K562 (cell line): Measurements from ENCODE around the gene COMP. TPM values are rescaled to one million over a fixed set of nuclear protein-coding genes. Genes with fewer than 3 reads are reported as not detected.

Experiments
- E2F5 ChIP-seq: sonication (generic); formaldehyde crosslinking; IDR thresholded peaks from 2 replicates; pipeline ENCODE4 v1.8.0; 2022; ENCODE audit warnings: mild to moderate bottlenecking, missing genetic modification reagents
- EGR1 ChIP-seq: fragments of 450-650 bp; conservative IDR thresholded peaks from 2 replicates; pipeline ENCODE4 v1.6.1; 2017; ENCODE audit warnings: mild to moderate bottlenecking
- HNRNPK ChIP-seq: fragments of 200-400 bp; formaldehyde crosslinking; IDR thresholded peaks from one replicate; pipeline ENCODE4 v1.6.1; 2018; ENCODE audit warnings: mild to moderate bottlenecking, low read depth, low read length; ENCODE audit not compliant: poor library complexity, severe bottlenecking
- MNT ChIP-seq, 2 experiments: fragments of 450-650 bp; conservative IDR thresholded peaks; 2 replicates each; pipeline ENCODE4 v1.6.1; 2017; ENCODE audit warnings: mild to moderate bottlenecking in 2 of 2, moderate library complexity in 2 of 2
- PCBP1 ChIP-seq: fragments of 200-400 bp; formaldehyde crosslinking; IDR thresholded peaks from 2 replicates; pipeline ENCODE4 v1.6.1; 2018; ENCODE audit warnings: mild to moderate bottlenecking, low read depth, low read length; ENCODE audit not compliant: poor library complexity, severe bottlenecking
- RNF2 ChIP-seq: sonication (generic); IDR thresholded peaks from 2 replicates; pipeline ENCODE4 v1.6.1; 2016
- SMARCE1 ChIP-seq: fragments of 450-650 bp; IDR thresholded peaks from 2 replicates; pipeline ENCODE4 v1.7.1; 2016; ENCODE audit warnings: mild to moderate bottlenecking
- ZKSCAN3 ChIP-seq: fragments of 250-450 bp; sonication (Bioruptor Pico); IDR thresholded peaks from 2 replicates; pipeline ENCODE4 v1.4.0; 2020
- polyA plus RNA-seq, 8 experiments: library from polyadenylated mRNA; depleted of rRNA in 4 of 8; stranded (reverse) in 5 of 8; unstranded in 3 of 8; fragments of >200 nt; fragmentation: Nextera tagmentation in 2 of 8; fragmentation: Illumina TruSeq in 1 of 8; extraction: Ambion mirVana in 2 of 8; extraction: Trizol in 1 of 8; gene quantifications; 2 replicates each; pipeline versions ENCODE4 v1.2.1 to v1.2.3, GENCODE V29; 2011 to 2014; ENCODE audit warnings: inconsistent platforms in 1 of 8, missing spikeins in 1 of 8
- total RNA-seq, 7 experiments: library from RNA; depleted of rRNA in 6 of 7; stranded (reverse); fragments of >200 nt in 6 of 7; fragmentation: Illumina TruSeq in 2 of 7; extraction: Trizol in 2 of 7; gene quantifications; 2 replicates each; pipeline versions ENCODE4 v1.2.1 to v1.2.3, GENCODE V29; 2011 to 2021; ENCODE audit warnings: low replicate concordance in 1 of 7
- TF ChIP-seq, protein P1 (sequence below), 2 experiments: fragments of 450-650 bp in 1 of 2; sonication (generic) in 1 of 2; formaldehyde crosslinking; conservative IDR thresholded peaks; 2 replicates each; pipeline versions ENCODE4 v1.4.0 to v1.8.1; 2020 to 2022; ENCODE audit warnings: mild to moderate bottlenecking in 1 of 2, missing genetic modification reagents in 1 of 2
- TF ChIP-seq, protein P2 (sequence below): fragments of 250-450 bp; sonication (Bioruptor Pico); IDR thresholded peaks from 2 replicates; pipeline ENCODE4 v1.8.0; 2021; ENCODE audit warnings: borderline replicate concordance, mild to moderate bottlenecking, moderate library complexity; ENCODE audit not compliant: poor library complexity, severe bottlenecking
- TF ChIP-seq, protein P3 (sequence below): sonication (generic); formaldehyde crosslinking; IDR thresholded peaks from 2 replicates; pipeline ENCODE4 v1.8.0; 2023; ENCODE audit warnings: missing genetic modification reagents, mild to moderate bottlenecking, borderline replicate concordance

Gene COMP
- total and polyA plus RNA-seq, 9 of the 15 experiments (the other 6 are each of a cell fraction or from before 2014, with no cell fraction given): 0.07 TPM; not detected in 8

- TF ChIP-seq HNRNPK (no peak), PCBP1 (no peak), RNF2 (no peak), SMARCE1 (no peak; the same call in 1 of the 2 replicates), EGR1 (no peak), MNT (conservative IDR thresholded peaks at IDR 0.05) (no peak), E2F5 (CRISPR knock-in tag) (no peak), ZKSCAN3 (CRISPR knock-in tag) (no peak)
- TF ChIP-seq, protein P1, sequence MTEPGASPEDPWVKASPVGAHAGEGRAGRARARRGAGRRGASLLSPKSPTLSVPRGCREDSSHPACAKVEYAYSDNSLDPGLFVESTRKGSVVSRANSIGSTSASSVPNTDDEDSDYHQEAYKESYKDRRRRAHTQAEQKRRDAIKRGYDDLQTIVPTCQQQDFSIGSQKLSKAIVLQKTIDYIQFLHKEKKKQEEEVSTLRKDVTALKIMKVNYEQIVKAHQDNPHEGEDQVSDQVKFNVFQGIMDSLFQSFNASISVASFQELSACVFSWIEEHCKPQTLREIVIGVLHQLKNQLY (CRISPR knock-in tag; conservative IDR thresholded peaks at IDR 0.05): no peak
- TF ChIP-seq, protein P2, sequence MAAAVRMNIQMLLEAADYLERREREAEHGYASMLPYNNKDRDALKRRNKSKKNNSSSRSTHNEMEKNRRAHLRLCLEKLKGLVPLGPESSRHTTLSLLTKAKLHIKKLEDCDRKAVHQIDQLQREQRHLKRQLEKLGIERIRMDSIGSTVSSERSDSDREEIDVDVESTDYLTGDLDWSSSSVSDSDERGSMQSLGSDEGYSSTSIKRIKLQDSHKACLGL: no peak
- TF ChIP-seq, protein P3, sequence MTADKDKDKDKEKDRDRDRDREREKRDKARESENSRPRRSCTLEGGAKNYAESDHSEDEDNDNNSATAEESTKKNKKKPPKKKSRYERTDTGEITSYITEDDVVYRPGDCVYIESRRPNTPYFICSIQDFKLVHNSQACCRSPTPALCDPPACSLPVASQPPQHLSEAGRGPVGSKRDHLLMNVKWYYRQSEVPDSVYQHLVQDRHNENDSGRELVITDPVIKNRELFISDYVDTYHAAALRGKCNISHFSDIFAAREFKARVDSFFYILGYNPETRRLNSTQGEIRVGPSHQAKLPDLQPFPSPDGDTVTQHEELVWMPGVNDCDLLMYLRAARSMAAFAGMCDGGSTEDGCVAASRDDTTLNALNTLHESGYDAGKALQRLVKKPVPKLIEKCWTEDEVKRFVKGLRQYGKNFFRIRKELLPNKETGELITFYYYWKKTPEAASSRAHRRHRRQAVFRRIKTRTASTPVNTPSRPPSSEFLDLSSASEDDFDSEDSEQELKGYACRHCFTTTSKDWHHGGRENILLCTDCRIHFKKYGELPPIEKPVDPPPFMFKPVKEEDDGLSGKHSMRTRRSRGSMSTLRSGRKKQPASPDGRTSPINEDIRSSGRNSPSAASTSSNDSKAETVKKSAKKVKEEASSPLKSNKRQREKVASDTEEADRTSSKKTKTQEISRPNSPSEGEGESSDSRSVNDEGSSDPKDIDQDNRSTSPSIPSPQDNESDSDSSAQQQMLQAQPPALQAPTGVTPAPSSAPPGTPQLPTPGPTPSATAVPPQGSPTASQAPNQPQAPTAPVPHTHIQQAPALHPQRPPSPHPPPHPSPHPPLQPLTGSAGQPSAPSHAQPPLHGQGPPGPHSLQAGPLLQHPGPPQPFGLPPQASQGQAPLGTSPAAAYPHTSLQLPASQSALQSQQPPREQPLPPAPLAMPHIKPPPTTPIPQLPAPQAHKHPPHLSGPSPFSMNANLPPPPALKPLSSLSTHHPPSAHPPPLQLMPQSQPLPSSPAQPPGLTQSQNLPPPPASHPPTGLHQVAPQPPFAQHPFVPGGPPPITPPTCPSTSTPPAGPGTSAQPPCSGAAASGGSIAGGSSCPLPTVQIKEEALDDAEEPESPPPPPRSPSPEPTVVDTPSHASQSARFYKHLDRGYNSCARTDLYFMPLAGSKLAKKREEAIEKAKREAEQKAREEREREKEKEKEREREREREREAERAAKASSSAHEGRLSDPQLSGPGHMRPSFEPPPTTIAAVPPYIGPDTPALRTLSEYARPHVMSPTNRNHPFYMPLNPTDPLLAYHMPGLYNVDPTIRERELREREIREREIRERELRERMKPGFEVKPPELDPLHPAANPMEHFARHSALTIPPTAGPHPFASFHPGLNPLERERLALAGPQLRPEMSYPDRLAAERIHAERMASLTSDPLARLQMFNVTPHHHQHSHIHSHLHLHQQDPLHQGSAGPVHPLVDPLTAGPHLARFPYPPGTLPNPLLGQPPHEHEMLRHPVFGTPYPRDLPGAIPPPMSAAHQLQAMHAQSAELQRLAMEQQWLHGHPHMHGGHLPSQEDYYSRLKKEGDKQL (CRISPR knock-in tag): no peak
Observed at GRCh38 chr19:18831524-18832305, 40.6 kb upstream of the COMP start, which contains the start of gene UPF1 (continued).
